OCI-LY7 (cell line): ENCODE results near the gene SERGEF. TPM values are rescaled to one million over a fixed set of nuclear protein-coding genes. Genes with fewer than 3 reads are reported as not detected.

Source experiments
- BruUV-seq: library from RNA; stranded (reverse); fragments of 400-500 nt; replicated peaks from 2 replicates; lab custom pipeline; 2021; lab: Mats Ljungman, UMichigan
- CTCF ChIA-PET: fragments of 300-600 bp; sonication (Branson Sonifier 250); formaldehyde crosslinking; loops from one replicate; lab custom pipeline; 2022; ENCODE audit warnings: antibody characterized with exemption; ENCODE audit not compliant: unreplicated experiment; lab: Charles Lee
- POLR2A ChIA-PET: fragments of 300-600 bp; sonication (Branson Sonifier 250); formaldehyde crosslinking; loops from one replicate; lab custom pipeline; 2022; ENCODE audit warnings: antibody characterized with exemption; lab: Charles Lee
- DNase-seq: peaks from one replicate; pipeline ENCODE4 v3.0.0-alpha.2; 2015; ENCODE audit warnings: low spot score
- H2AFZ ChIP-seq: fragments of 200-600 bp; sonication (generic), shearing (Covaris generic); 2 replicates; pipeline ENCODE4 v1.6.1; 2014; ENCODE audit warnings: mild to moderate bottlenecking, antibody characterized with exemption, low read length, moderate library complexity
- H3K27ac ChIP-seq: fragments of 200-600 bp; sonication (generic); 2 replicates; pipeline ENCODE4 v1.5.1; 2014; ENCODE audit warnings: mixed run types, low read depth, mild to moderate bottlenecking, moderate library complexity, low read length, inconsistent platforms; ENCODE audit not compliant: poor library complexity, severe bottlenecking
- H3K36me3 ChIP-seq: fragments of 200-600 bp; sonication (generic); 2 replicates; pipeline ENCODE4 v1.6.1; 2014; ENCODE audit warnings: mild to moderate bottlenecking, antibody characterized with exemption, low read length, moderate library complexity, mixed read lengths; ENCODE audit not compliant: insufficient read depth
- H3K4me1 ChIP-seq: fragments of 200-600 bp; sonication (generic); 2 replicates; pipeline ENCODE4 v1.5.1; 2014; ENCODE audit warnings: mild to moderate bottlenecking, low read length; ENCODE audit not compliant: insufficient read depth, poor library complexity, severe bottlenecking
- H3K4me2 ChIP-seq: fragments of 200-600 bp; sonication (generic); 2 replicates; pipeline ENCODE4 v1.6.1; 2014; ENCODE audit warnings: mild to moderate bottlenecking, low read length
- H3K4me3 ChIP-seq: fragments of 200-600 bp; sonication (generic); 2 replicates; pipeline ENCODE4 v1.5.1; 2014; ENCODE audit warnings: mild to moderate bottlenecking, low read depth, low read length; ENCODE audit not compliant: poor library complexity, severe bottlenecking
- H3K79me2 ChIP-seq: fragments of 200-600 bp; sonication (generic); 2 replicates; pipeline ENCODE4 v1.6.1; 2016; ENCODE audit warnings: low read depth, mild to moderate bottlenecking, low read length, moderate library complexity, mixed read lengths; ENCODE audit not compliant: insufficient read depth
- H3K9me2 ChIP-seq: fragments of 200-600 bp; sonication (generic); 2 replicates; pipeline ENCODE4 v1.6.1; 2016; ENCODE audit warnings: mild to moderate bottlenecking, low read length, mixed read lengths; ENCODE audit not compliant: insufficient read depth
- H3K9me3 ChIP-seq: fragments of 200-600 bp; sonication (generic); 2 replicates; pipeline ENCODE4 v1.6.1; 2014; ENCODE audit warnings: mild to moderate bottlenecking, mixed run types, low read length, mixed read lengths
- H4K20me1 ChIP-seq: fragments of 200-600 bp; sonication (generic); 2 replicates; pipeline ENCODE4 v1.6.1; 2014; ENCODE audit warnings: mild to moderate bottlenecking, antibody characterized with exemption, low read length, moderate library complexity, mixed read lengths; ENCODE audit not compliant: insufficient read depth
- CTCF ChIP-seq: fragments of 200-600 bp; sonication (generic); conservative IDR thresholded peaks from 2 replicates; pipeline ENCODE4 v1.5.1; 2014; ENCODE audit warnings: mild to moderate bottlenecking, antibody characterized with exemption, low read length, moderate library complexity, mixed read lengths
- EZH2phosphoT487 ChIP-seq: fragments of 200-600 bp; sonication (generic); IDR thresholded peaks from 2 replicates; pipeline ENCODE4 v1.6.1; 2018; ENCODE audit warnings: low read depth, borderline replicate concordance, mild to moderate bottlenecking, mixed run types, antibody characterized with exemption, low read length, moderate library complexity, mixed read lengths
- intact Hi-C: fragments of 100-400 bp; cut with micrococcal nuclease; formaldehyde crosslinking; loops from one replicate; pipeline ENCODE4 v1.10.0; 2022; ENCODE audit not compliant: unreplicated experiment
- total RNA-seq, 2 experiments: library from RNA; depleted of rRNA in 1 of 2; stranded (reverse); fragments of >200 nt in 1 of 2; shearing (Covaris generic) in 1 of 2; gene quantifications; 2 replicates each; pipeline ENCODE4 v1.2.3, GENCODE V29; 2014 to 2022

SERGEF gene
- total RNA-seq, 2 experiments from 2014 or later = 35.4 to 42.2 TPM

- intact Hi-C loops = loop anchor here (5.0 kb wide), 1 partner anchor 48 kb away; no protein-coding TSS in a partner anchor
- DNase-seq = no peak
- BruUV-seq = no TSS peak
- Histone ChIP-seq H2AFZ (no peak overlapping the region), H3K4me2 (no peak overlapping the region), H3K27ac (no peak overlapping the region), H3K79me2 (no peaks in the 10 kb centered on the region), H3K9me2 (no peaks in the 10 kb centered on the region), H4K20me1 (no peaks in the 10 kb centered on the region), H3K4me1 (no peaks in the 10 kb centered on the region), H3K9me3 (no peaks in the 10 kb centered on the region), H3K4me3 (no peak overlapping the region), H3K36me3 (peaks cover 49% of the 10 kb centered on the region)
- ChIA-PET POLR2A (interaction anchor here (1.0 to 1.1 kb wide), 2 partner anchors 13 to 89 kb away, joined by 3 to 4 read pairs; no protein-coding TSS in a partner anchor), CTCF (no interaction called here)
- TF ChIP-seq EZH2phosphoT487 (no peak), CTCF (no peak)
Observed at GRCh38 chr11:17960091-17960490, 52.8 kb downstream of the SERGEF start.

GRCh38 chr11:17958446-17958845 is 54.4 kb downstream of the SERGEF start:
- H3K27ac ChIP-seq = no peak overlapping the region
- H3K4me1 ChIP-seq = no peaks in the 10 kb centered on the region
- intact Hi-C loops = no loop called here
- no peak overlapping the region for H3K4me3 ChIP-seq
- POLR2A ChIA-PET = no interaction called here
- no peak overlapping the region for H2AFZ ChIP-seq
- no peaks in the 10 kb centered on the region for H3K9me2 ChIP-seq
- CTCF ChIA-PET = no interaction called here
- no peaks in the 10 kb centered on the region for H4K20me1 ChIP-seq
- BruUV-seq = no TSS peak
- no peaks in the 10 kb centered on the region for H3K9me3 ChIP-seq
- H3K79me2 ChIP-seq = no peaks in the 10 kb centered on the region
- DNase-seq = no peak
- H3K36me3 ChIP-seq = peaks cover 57% of the 10 kb centered on the region
- H3K4me2 ChIP-seq = no peak overlapping the region
- TF ChIP-seq EZH2phosphoT487 = no peak
- no peak for TF ChIP-seq CTCF

GRCh38 chr11:17954395-17955252 is 58.2 kb downstream of the SERGEF start:
- POLR2A ChIA-PET = no interaction called here
- no peak for DNase-seq
- TF ChIP-seq CTCF (no peak), EZH2phosphoT487 (no peak)
- H3K4me1 ChIP-seq = no peaks in the 10 kb centered on the region
- CTCF ChIA-PET = no interaction called here
- H3K36me3 ChIP-seq = peaks cover 50% of the 10 kb centered on the region
- intact Hi-C loops = no loop called here
- H4K20me1 ChIP-seq = no peaks in the 10 kb centered on the region
- no TSS peak for BruUV-seq
- no peak overlapping the region for H2AFZ ChIP-seq
- H3K79me2 ChIP-seq = no peaks in the 10 kb centered on the region
- no peak overlapping the region for H3K4me3 ChIP-seq
- no peak overlapping the region for H3K4me2 ChIP-seq
- no peaks in the 10 kb centered on the region for H3K9me3 ChIP-seq
- no peaks in the 10 kb centered on the region for H3K9me2 ChIP-seq
- no peak overlapping the region for H3K27ac ChIP-seq
